ENCODE results near the gene SPATA4.
"Not testable (repeated sequence)": the region's sequence is repeated elsewhere in the genome, so short reads cannot be mapped to it uniquely, and the experiment has no call there.

Gene SPATA4

DNA sequence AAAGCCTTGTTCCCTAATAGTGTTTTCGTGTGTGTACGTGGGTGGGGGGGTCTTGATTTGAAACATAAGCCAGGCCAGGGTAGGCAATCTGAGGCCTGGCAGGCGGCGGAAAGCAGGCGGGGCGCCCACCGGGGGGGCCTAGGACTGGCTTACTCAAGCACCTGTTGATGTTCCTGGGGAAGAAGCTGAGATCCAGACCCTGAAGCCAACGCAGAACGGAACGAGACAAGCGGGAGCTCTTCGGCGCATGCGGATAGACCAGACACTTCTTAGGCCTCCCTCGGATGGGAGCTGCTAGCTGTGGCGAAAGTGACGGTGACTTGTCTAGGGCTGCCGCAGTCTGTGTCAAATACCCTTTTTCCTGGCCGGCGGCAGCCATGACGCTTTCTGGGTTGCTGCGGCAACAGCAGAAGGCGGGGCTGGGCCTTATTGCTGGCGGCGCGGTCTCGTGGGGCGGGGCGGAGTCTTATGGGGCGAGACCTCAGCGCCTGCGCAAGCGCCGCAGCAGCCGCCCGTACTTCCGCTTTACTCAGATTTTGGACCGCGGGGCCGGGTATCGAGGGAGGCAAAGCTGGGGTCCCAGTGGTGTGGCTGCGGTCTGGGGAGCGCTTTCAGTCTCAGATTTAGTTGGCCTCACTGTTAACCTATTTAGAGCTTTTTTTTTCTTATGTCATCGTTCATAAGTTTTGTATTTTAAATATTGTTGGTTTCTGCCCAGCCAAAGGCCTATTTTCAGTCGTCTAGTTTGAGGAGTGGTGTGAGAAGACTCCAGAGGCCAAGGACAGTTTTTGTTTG is at the start of gene SPATA4:
SPATA4 (minus strand) TSS at position 402 of the 795 bp plus-strand sequence; CDS start at position 379, 23 bp downstream.
- DNase-seq = peak; percentile 31

DNA sequence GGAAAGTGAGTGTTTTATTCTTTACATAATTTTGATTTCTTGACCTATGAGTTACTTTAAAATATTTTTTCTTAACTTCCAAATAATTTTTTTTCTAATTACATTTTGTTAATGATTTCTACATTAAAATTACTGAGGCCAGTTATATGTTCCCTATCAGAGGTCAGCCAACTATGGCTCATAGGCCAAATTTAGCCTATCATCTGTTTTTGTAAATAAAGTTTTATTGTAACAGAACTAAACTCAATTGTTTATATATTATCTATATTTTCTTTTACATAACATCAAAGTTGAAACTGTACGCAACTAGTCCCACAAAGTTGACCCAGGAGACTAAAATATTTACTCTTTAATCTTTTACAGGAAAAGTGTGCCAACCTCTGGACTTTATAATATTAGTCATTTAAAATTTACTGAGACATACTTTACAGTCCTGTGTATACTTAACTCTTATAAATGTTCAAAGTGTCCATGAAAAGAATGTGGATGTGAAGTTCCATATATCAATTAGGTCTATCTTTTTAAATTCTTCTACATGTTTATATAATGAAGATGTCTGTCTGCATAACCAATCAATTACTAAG is 47.5 kb upstream of the SPATA4 start:
- no peak for DNase-seq

DNA sequence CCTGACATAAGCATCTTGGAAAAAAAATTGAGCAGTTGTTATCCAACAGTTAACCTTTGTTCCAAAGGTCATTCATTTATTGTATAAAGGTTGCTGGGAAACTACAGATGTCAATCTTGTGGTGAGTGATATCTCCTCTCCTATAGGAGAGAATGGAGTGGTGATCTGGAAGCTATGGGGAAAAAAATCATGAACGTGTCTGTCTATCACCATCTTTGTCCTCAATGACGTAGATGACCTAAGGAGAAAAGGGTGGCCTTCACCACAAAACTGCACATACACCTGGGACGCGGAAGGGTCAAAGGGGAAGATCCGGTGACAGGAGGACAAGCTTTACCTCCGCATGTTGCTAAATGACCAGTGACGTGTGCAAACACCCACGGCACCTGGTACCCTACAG is 46.3 kb upstream of the SPATA4 start:
- DNase-seq = no peak

DNA sequence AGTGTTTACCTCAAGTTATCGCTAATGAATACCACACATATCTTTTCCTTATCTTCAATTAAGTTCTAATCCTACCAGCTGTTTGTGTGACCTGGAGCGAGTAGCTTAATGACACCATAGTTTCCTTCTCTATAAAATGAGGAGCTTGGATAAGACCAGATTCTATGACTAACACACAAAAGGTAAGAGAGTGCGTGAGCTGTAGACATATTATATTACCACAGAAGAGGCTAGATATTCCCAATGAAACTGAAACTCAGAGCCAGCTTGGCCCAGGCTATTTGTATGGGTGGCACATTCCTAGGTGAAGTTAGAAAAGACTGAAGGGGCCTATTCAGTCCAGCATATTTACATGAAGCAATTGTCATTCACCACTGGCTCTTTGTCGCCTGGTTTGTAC is 43.4 kb upstream of the SPATA4 start:
- no peak for DNase-seq

- DNase-seq = no peak
Measured at GRCh38 chr4:176238157-176238610, 42.8 kb upstream of the SPATA4 start.

GRCh38 chr4:176236946-176237345 is 41.6 kb upstream of the SPATA4 start:
- no peak for DNase-seq

GRCh38 chr4:176230836-176231235 is 35.5 kb upstream of the SPATA4 start:
- DNase-seq = no peak

GRCh38 chr4:176229645-176230044 is 34.3 kb upstream of the SPATA4 start:
- no peak for DNase-seq

- no peak for DNase-seq
Measured at GRCh38 chr4:176226736-176227135, 31.4 kb upstream of the SPATA4 start.

GRCh38 chr4:176223561-176223960 is 28.2 kb upstream of the SPATA4 start:
- no peak for DNase-seq

DNA sequence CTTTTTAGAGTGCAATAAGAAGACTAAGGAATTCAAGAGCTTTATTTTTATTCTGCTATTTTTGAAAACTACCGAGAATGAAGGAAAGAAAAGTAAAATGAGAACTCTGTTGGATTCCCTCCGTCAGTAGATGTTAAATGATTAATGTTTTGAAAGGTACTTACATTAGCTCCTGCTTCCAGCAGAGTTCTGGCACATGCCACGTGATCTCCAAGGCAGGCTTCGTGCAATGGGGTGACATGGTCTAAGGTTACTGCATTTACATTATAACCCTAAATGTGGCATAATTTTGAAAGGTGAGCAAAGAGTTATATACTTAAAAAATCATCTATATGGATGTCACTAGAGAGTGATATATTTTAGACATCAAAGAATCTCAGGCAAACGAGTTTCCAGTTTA is 26.8 kb upstream of the SPATA4 start:
- DNase-seq = no peak

GRCh38 chr4:176217510-176217909 is 22.1 kb upstream of the SPATA4 start:
- DNase-seq = no peak

DNA sequence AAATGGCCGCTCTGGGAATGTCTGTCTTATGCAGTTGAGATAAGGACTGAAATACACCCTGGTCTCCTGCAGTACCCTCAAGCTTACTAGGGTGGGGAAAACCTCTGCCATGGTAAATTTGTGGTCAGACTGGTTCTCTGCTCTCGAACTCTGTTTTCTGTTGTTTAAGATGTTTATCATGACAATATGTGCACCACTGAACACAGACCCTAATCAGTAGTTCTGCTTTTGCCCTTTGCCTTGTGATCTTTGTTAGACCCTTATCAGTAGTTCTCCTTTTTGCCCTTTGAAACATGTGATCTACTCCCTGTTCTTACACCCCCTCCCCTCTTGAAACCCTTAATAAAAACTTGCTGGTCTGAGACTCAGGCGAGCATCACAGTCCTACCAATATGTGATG is 17.0 kb upstream of the SPATA4 start:
- DNase-seq = not testable (repeated sequence)

DNA sequence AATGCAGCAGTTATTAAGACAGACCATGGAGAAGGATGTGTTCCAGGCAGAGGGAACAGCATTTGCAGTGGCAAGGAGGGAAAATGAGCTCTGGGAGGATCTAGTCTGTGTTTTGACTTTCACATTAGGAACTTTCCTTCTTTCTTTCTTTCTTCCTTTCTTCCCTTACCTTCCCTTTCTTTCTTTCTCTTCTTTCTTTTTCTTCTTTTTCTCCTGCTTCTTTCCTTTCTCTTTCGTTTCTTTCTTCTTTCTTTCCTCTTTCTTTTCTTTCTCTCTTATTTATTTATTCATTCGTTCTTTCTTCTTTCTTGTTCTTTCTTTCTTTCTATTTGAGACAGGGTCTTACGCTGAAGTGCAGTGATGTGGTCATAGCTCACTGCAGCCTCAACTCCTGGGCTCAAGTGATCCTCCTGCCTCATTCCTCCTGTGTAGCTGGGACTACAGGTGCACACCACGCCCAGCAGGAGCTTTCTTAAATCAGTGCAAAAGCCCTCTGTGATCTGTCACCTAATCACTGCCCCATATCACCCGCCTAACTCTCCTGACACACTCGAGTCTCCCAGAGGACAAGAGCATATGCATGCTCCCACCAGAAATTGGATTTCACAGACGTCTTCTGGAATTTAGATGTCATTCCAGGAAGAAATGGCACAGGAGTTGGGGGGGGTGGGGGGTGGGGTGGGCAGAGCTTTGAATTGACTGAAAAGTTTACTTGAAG is 15.4 kb upstream of the SPATA4 start:
- no peak for DNase-seq

DNA sequence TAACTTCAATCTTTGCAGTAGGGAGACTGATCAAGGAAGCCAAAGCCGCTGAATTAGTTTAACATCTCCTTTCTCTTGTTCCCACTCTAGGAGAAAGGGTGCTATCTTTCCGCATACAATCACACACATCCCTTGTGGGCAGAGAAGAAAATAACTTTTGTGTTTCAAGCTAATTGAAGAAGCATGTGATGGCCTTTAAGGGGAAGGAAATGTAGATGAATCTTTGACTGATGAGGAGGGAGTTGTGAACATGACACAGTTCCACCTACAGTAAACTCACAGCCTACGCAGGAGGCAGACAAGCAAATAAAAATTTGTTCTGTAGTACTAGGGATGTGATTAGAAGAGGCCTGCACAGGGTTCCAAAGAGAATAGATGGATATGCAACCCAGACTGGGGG is 14.7 kb upstream of the SPATA4 start:
- DNase-seq = no peak

- no peak for DNase-seq
Measured at GRCh38 chr4:176209535-176209934, 14.2 kb upstream of the SPATA4 start.

- DNase-seq = no peak
Measured at GRCh38 chr4:176207839-176208238, 12.5 kb upstream of the SPATA4 start.

GRCh38 chr4:176205299-176205698 is 9.9 kb upstream of the SPATA4 start:
- no peak for DNase-seq

DNA sequence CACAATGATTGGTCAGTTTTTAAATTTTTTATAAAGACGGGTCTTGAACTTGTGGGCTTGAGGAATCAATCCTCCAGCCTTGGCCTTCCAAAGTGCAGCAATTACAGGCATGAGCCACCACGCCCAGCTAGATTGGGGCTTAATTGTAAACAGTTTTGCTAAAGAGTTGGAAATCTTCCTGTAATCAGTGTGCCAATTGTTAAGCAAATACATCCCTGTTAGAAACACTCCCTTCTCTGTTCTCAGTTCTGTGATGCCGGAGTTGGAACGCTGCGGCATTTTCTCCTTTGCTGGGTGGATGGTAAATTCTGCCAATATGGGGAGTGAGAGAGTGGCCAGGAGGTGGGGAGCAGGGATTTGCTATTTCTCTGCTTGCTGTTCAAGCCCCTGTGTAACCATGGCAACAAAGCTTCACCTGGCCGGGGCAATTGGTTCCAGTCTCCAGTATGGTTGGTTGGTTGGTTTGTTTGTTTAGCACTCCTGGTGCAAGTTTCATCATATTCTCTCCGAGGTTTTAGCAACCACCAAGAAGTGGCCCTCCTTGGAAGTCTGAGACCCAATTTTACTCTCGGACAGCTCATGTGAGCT is 3.0 kb upstream of the SPATA4 start:
- DNase-seq = no peak

DNA sequence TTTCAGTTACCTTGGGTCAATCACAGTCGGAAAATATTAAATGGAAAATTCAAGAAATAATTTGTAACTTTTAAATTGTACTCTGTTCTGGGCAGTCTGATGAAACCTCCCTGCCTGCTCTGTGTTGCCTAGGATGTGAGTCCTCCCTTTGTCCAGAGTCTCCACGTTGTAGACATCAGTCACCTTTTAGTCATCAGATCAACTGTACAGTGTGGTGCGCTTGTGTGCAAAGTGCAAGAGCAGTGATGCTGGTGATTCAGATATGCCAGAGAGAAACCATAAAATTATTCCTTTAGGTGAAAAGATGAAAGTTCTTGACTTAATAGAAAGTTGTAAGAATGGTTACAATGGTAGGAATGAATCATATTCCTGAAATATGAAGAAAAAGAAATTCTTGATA is 1.4 kb downstream of the SPATA4 start:
- DNase-seq = no peak

- no peak for DNase-seq
Measured at GRCh38 chr4:176193126-176193525, 2.3 kb downstream of the SPATA4 start.

- DNase-seq = no peak
Measured at GRCh38 chr4:176191974-176192373, 3.4 kb downstream of the SPATA4 start.
